ENCODE measurements around the gene TMED9.
"Not testable (repeated sequence)": the region's sequence is repeated elsewhere in the genome, so short reads cannot be mapped to it uniquely, and the experiment has no call there.

Gene TMED9

DNA sequence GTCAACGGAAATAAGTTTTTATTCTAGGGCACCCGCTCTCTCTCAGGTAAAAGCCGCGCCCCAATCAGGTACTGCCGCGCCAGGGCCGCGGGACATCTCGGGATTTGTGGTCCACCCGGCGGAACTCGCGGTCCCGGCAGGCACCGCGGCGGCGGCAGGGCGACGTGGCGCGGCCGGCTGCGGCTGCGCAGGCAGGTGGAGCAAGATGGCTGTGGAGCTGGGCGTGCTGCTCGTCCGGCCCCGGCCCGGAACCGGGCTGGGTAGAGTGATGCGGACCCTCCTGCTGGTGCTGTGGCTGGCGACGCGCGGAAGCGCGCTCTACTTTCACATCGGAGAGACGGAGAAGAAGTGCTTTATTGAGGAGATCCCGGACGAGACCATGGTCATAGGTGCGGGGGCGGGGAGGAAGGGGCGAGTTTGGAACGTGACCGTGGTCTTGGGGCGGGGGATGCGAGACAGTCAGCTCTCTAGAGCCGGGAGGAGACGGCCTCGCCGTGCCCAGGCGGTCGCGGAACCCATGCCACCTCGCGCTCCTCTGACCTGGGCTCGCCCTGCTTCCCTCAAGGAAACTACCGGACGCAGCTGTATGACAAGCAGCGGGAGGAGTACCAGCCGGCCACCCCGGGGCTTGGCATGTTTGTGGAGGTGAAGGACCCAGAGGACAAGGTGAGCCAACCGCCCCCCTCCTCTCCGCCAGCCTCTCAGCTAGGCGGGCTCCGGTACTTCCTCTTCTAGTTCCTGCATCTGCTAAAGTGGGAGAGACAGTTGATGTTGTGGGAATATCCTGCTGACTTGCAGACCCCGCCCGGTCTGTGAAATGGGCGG lies at the start of gene TMED9:
TSS of gene TMED9 (plus strand) at position 194 of the 825 bp plus-strand sequence. CDS start at position 206, 12 bp downstream.
- peak; percentile 85 for DNase-seq

DNA sequence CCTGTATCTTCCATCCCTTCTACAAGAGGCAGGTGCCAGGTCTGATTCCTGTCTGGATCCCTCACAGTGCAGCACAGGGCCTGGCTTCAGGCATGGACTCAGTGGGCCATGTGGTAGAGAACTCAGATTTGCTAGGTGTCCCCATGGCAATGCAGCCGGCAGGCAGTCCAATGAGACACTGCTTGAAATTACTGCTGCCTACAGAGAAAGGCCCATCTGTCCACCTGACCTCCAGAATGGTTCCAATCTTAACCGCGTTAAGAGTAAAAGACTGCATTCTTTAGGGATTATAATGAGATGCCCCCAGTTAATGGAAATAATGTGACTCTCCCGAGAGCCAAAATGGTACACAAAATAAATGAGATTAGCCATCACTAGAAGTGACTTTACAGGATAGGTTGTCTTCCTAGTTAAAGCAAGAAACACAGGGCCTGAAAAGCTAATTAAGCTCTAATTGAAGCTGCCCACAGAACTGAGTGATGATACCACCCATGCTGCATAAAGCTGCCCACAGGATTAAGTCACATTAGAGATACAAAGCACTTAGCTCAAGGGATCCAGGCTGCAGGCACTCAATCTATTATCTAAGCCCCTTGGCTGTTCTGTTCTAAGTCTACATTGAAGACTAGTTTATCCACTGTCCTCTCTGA lies 49.1 kb upstream of the TMED9 start:
- no peak for DNase-seq

DNA sequence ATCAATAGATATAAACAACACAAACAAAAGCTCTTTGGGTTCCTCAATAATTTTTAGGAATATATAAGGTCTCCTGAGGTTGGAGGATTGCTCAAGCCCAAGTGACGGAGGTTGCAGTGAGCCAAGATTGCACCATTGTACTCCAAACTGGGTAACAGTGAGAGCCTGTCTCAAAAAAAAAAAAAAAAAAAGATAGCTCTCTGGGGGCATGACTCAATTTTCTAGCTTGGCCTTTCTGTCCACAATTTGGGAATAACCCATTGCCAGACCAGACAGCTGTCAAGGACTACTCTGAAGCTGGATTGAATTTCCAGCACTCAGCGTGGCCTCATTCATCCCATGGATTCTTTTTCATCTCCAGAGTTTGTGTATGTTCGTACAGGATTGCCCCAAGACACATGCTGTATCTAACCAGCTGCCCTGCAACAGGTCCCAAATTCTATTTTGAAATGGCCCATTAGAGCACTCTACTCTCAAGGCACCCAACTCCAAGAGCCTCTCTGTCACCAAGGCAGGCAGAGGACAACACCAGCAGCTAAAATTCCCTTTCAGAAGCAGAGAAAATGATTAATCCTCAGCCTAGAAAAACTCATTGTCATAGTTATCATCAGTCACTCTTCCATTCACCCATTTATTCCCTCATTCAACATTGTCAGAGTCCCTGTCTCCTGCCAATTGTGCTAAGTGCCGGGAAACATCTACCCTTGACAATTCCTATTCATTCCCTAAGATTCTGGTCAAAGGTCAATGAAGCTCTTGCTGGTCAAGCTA lies 46.3 kb upstream of the TMED9 start:
- DNase-seq = no peak

DNA sequence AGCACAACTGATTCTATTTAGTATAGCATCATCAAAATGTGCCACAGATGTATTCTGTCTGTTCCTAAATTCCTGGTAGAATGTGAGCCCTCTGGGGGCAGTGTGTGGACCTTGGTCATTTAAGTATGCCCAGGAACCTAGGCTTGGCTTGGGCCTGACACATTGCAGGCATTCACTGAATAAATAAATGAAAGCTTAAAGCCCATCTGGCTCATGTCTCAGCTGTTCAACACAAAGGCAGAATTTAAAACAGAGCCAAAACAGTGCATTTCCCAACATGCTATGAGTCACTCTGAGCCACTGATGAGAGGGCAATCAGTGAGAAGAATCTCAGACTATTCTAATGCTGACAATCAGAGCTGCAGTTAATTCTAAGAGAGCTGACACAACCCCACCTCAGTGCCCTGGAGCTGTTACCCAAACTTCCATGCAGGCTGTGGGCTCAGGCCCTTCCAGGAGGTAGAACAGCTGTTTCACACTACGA lies 45.7 kb upstream of the TMED9 start:
- DNase-seq = no peak

DNA sequence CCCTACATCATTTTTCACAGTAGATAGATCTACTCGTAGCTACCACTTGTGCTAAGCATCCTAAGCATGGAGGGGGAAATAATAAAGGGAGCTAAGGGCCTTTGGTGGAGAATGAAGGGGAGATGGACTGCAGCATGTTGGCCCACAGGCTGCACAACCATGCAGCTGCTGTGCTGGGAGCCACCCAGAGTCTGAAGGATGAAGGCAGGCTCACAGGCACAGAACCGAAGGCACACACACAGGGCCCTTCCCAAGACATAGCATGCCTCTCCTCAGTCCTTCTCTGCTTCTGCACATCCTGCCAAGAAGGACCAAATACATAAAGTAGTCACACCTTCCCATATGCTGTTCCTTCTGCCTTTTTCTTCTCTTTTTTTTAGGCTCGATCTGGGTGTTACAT lies 44.3 kb upstream of the TMED9 start:
- DNase-seq = no peak

DNA sequence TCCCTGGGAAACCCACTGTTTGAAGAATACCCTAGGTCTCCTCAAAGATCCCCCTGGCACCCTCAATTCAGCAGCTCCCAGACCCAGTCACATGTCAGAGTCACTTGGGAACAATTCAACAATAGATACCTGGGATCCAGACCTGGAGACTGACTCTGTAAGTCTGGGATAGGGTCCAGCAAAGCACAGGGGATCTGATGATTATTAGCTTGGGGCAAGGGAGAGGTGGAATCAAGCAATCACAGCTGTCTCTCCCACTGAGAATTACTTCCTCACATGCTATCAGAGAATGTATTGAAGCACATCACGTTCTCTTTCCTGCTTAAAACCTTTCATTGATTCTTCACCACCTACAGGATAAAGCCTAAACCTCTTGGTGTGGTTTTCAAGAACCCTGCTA lies 43.5 kb upstream of the TMED9 start:
- no peak for DNase-seq

DNA sequence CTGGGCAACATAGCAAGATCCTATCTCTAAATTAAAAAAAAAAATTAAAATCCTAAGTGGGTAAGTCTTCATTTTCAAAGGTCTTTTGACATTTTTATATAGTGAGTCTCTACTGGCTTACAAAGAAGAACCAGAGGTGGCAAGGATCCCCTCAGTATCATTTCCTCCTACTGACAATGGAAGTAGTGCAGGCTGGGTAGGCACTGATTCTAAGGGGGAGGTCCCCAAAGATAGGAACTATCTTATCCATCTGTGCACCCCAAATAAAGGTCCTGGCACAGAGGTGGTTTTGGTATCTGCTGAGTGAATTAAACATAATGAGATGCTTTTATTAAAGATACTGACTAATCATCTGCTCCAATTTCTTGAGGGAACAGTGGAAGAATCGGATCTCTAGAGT lies 41.9 kb upstream of the TMED9 start:
- DNase-seq = no peak

DNA sequence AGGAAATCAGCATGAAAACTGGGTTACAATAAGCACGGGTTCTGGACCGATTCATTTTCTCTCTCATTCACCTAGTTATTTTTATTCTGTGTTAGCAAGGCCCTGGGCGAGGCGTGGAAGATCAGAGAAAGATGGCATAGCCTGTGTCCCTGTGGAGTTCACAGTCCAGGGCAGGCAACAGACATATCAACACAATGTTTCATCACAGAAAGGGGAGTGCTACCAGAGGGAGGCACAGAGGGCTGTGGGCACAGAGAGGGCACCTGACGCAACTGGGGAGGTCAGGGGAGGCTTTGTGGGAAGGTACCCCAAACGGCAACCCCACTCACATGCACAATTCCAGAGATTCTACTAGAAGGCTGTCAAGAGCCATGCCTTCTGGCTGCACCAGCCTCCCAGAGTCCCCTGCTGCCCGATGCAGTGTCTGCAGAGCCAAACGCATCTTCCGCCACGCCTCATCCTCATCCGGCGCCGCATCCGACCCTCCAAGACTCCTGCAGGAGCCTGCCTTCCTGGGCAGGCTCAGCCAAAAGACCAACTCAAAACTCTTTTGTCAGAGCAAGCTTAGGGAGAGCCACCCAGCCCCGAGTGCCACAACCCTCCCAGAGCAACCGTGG lies 39.1 kb upstream of the TMED9 start:
- no peak for DNase-seq

DNA sequence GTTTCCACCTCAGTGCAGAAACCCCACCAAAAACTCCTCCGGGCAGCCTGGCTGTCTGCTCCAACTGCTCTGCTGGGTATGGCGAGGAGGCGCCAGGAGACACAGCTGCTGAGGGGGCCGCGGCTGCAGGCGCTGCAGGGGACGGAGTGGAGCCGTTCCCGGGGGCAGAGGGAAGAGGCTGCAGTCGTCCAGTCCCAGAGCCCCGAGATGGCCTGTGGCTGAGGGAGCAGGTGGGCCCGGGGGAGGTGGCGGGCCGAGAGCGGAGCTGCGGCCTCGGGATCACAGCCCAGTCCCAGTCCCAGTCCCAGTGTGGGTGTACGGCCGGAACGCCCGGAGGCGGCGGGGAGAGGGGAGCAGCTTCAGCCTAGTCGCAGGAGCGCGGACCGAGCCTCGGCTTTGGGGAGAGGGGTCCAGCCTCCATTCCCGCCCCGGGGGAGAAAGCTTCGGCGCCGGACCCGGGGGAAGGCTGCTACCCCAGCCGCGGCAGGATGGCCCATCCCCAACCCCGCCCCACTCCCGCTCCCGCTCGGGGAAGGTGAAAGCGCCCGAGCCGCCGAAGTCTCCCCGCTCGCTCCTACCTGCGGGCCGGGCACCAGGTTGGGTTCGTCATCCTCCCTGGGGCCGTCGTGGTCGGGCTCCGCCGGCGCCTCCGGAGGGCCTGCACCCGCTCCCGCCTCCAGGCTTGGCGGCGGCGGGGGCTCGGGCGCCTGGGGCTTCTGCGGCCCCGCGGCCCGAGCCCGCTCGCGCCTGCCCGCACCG lies 38.2 kb upstream of the TMED9 start:
- peak; percentile 43 for DNase-seq

DNA sequence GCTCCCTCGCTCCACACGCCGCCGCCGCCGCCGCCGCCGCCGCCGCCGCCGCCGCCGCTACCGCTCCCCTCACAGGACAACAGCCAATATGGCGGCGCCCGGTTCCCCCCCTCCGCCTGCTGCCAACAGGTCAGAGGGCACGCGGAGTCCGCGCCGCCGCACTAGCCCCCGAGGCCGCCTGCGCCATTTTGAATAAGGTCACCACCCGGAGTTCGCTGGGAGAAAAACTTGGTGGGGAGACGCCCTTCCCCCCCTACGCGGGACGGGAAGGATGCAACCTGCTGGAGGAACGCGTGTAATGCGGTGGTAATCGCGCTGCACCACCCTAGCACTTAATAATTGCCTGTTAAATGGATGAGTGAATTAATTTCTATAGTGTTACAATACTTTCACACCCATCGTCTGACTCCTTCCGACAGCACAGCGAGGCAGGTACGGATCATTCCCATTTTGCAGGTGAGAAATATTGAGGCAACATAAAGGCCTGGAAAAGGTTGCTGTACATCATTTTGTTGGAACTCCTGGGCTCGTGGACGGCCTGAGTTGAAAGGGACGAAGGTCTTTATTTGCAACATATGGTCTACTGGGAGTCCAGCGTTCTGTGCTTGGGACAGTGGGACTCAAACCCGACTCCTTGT lies 37.4 kb upstream of the TMED9 start, which contains the start of gene FAM193B:
TSS of gene FAM193B (minus strand) at position 90 of the 638 bp plus-strand sequence. CDS start 105 bp downstream, outside the sequence.
- DNase-seq = peak; percentile 95

DNA sequence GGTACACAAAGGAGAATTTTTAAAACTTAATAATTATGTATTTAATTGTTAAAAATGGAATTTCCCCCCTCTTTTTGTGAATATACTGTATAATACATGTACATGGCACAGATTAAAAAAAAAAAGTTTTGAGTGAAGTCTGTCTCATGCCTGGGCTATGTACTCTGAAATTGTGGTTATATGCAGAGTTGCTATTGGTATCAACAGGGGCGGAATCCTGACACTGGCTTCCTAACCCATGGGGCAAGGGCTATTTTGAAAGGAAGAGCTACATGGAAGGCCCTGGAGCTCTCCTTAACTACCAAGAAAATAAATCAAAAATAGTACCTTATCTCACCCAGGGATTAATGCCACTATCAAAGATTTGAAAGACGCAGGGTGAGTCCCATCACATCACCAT lies 36.8 kb upstream of the TMED9 start:
- DNase-seq = no peak

DNA sequence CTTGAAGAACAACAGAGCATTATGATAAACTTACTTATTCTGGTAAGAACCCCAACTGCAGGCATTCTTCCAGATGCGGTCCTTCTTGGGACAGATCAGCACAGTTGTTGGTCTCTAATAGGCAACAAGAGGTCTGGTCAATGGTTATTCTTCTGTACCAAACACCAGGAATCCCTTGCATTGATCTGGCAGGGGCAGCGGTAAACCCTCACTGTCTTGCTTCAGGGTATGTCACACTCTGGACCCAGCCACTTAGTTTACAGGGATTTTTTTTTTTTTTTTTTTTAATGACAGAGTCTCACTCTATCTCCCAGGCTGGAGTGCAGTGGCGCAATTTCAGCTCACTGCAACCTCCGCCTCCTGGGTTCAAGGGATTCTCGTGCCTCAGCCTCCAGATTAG lies 36.3 kb upstream of the TMED9 start:
- DNase-seq = no peak

DNA sequence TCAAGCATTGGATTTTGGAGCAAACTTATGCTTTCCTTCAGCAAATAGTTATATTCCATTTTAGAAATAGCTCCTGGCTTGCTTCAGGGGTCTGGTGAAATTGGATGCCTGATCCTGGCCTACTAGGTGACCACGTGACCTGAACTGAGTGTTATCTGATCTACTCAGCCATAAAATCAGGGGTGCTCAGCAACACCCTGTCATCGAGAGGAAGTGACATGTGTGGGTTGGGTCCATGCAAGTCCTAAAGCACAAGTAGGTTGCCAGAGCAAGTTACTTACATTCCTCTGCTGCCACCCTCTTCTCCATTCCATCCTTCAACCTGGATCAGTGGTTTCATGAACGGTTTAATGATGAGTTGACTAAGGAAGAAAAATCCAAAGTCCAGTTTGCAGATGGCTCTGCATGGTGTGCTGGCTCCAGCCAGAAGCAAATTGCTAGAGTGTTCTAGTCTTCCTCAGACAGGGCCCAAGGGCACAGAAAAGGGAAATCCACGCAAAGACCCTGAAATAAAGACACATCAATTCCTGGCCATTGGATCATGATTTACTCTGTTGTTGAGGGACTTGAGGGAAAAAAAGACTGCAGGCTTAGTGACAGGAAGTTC lies 34.9 kb upstream of the TMED9 start:
- DNase-seq = no peak

DNA sequence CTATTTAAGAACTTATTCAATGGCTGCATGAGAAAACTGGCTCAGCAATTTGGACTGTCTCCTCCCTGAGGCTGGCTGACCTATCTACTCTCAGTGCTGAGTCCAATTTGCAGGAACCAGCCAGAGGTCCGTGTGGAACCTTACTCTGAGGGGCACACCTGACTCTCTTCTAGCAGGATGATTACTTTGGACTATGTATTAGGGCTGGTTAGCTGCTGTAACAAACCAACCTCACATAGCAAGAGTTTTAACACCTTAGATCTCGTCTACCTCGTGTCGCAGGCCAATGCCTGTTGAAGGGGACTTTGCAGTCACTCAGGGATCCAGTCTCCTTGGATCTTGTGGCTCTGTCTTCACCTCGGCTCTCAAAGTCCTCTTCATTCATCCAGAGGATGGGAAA lies 34.2 kb upstream of the TMED9 start:
- no peak for DNase-seq

DNA sequence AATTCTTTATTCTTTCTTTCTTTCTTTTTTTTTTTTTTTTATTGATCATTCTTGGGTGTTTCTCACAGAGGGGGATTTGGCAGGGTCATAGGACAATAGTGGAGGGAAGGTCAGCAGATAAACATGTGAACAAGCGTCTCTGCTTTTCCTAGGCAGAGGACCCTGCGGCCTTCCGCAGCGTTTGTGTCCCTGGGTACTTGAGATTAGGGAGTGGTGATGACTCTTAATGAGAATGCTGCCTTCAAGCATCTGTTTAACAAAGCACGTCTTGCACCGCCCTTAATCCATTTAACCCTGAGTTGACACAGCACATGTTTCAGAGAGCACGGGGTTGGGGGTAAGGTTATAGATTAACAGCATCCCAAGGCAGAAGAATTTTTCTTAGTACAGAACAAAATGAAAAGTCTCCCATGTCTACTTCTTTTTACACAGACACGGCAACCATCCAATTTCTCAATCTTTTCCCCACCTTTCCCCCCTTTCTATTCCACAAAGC lies 32.5 kb upstream of the TMED9 start:
- DNase-seq = not testable (repeated sequence)

DNA sequence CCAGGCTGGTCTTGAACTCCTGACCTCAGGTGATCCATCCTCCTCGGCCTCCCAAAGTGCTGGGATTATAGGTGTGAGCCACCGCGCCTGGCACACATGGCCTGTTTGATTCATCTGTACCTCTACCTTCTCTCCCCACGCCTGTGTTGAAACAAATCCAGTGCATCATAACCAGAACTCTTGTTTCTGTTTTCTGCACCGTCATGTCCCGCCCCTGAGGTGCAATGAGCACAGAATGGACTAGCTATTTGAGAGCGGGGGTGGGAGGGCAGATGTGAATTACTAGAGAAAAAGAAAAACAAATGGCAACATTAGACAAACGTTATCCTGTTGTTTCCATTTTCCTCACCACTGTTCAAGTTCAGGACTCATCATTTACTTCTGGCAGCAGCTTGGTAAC lies 27.0 kb upstream of the TMED9 start:
- no peak for DNase-seq

DNA sequence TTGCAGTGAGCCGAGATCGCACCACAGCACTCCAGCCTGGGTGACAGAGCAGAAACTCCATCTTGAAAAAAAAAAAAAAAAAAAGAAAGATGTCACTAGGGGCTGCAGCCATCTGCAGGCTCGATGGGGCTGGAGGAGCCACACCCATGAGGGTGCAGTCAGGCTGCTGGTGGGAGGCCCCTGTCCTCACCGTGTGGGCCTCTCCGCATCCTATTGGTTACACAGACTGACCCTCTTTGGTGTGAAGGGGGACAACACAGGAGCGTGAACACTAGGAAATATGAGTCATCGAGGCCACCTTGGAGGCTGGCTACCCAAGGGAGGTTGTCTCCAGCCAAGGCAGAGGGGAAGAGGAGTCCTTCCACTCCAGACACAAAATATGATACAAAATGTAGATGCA lies 23.7 kb upstream of the TMED9 start:
- DNase-seq = no peak

DNA sequence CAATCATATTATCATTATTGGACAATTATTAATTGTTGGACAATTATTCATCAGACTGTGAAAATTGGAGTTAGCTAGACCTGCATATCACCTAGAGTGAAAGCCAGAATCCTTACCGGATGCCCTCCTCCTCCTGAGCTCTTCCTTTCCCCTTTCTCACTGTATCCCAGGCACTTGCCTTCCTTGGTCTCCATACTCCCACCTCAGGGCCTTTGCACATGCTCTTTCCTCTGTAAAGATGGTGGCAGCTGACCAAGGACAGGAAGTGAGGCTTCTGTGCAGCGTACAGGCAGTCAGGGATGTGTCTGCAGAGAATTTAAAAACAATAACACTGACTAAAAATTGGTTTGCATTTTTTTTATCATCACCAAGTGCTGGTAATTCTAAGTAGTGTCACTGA lies 22.1 kb upstream of the TMED9 start:
- no peak for DNase-seq

DNA sequence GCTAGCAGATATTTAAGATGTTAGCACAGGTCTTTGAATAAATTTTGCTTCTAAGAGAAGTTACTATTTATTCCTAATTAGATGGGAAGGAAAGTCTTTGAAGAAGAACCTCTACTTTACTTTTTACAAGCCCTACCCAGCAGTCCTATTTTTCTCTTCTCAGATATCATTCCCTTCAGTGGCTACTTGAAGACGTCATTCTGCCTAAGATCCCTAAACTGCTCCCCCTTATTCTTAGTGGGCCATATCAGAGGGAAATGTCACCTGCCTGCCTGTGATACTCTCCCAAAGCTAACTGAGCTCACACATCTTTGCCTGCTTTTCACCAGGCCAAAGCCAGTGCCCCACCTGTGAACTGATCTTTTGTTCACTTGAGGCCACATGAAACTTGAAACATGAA lies 16.5 kb upstream of the TMED9 start:
- no peak for DNase-seq

DNA sequence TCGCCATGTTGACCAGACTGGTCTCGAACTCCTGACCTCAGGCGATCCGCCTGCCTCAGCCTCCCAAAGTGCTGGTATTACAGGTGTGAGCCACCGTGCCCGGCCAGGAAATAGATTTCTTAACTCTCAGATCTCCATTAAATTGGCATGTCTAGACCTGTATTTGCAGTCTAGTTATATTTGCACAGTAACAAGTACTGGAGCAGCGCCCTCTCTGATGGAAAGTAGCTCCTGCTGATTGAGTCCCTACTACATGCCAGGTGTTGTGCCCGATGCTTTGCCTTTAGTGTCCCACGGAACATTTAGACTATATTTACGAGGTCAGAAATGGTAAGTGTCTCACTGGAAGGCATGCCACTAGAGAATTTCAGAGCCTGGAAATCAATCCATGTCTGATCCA lies 15.8 kb upstream of the TMED9 start:
- DNase-seq = no peak

DNA sequence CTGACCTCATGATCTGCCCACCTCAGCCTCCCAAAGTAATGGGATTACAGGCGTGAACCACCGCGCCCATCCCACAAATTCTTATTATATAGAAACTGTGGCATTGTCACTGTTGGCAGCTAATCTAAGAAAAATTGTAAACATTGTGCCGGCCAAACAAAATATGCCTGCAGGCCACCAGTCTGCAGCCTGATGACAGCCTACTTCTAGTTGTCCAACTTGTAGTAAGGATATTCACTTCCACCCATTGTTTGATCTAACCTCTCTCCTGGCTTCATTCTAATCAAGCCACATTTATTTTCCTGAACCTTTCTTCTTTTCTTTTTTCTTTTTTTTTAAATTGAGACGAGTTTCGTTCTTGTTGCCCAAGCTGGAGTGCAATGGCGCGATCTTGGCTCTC lies 13.7 kb upstream of the TMED9 start:
- no peak for DNase-seq
